Natural killer cell (primary cell): ENCODE data around the gene BORCS8. TPM values are rescaled to one million over a fixed set of nuclear protein-coding genes. Genes with fewer than 3 reads are reported as not detected.

Source experiments
- ATAC-seq, 3 donors: fragments of 150-1000 bp in 2 of 3; fragments of 200-7000 bp in 1 of 3; cut with Tn5 transposase; 1 replicate in 1 of 3; 2 replicates in 2 of 3; pipeline ENCODE4 v1.10.0; 2021; ENCODE audit warnings: mild to moderate bottlenecking in 2 of 3, moderate library complexity in 2 of 3
- DNase-seq, 2 donors: peaks; one replicate each; pipeline versions ENCODE4 v3.0.0 to v3.0.0-alpha.2; 2013 to 2021; ENCODE audit warnings: mixed read lengths in 1 of 2
- H3K27ac ChIP-seq: one replicate; pipeline ENCODE4 v1.5.1; 2013; ENCODE audit warnings: mild to moderate bottlenecking, low read length
- H3K27me3 ChIP-seq: one replicate; pipeline ENCODE4 v1.6.1; 2013; ENCODE audit warnings: low read length; ENCODE audit not compliant: control insufficient read depth, insufficient read depth
- H3K36me3 ChIP-seq: one replicate; pipeline ENCODE4 v1.6.1; 2013; ENCODE audit warnings: low read length; ENCODE audit not compliant: control insufficient read depth, insufficient read depth
- H3K4me1 ChIP-seq: one replicate; pipeline ENCODE4 v1.6.1; 2013; ENCODE audit warnings: low read length; ENCODE audit not compliant: control insufficient read depth, insufficient read depth
- H3K4me3 ChIP-seq: one replicate; pipeline ENCODE4 v1.5.1; 2013; ENCODE audit warnings: low read length
- H3K9me3 ChIP-seq: one replicate; pipeline ENCODE4 v1.6.1; 2013; ENCODE audit warnings: low read length; ENCODE audit not compliant: control insufficient read depth, insufficient read depth
- H3K27ac Mint-ChIP-seq, 2 donors: one replicate each; pipeline ENCODE4 v1.8.0; 2022; ENCODE audit warnings: mild to moderate bottlenecking in 2 of 2, mixed read lengths in 2 of 2, moderate library complexity in 1 of 2
- H3K27me3 Mint-ChIP-seq, 2 donors: one replicate each; pipeline ENCODE4 v1.8.0; 2022; ENCODE audit warnings: low read depth in 2 of 2, mixed read lengths in 2 of 2
- H3K36me3 Mint-ChIP-seq: one replicate; pipeline ENCODE4 v1.8.0; 2022; ENCODE audit warnings: mixed read lengths
- H3K4me1 Mint-ChIP-seq, 2 donors: one replicate each; pipeline ENCODE4 v1.8.0; 2022; ENCODE audit warnings: mixed read lengths in 2 of 2
- H3K4me3 Mint-ChIP-seq: one replicate; pipeline ENCODE4 v1.8.0; 2022; ENCODE audit warnings: mild to moderate bottlenecking, moderate library complexity, mixed read lengths
- H3K9me3 Mint-ChIP-seq, 2 donors: one replicate each; pipeline ENCODE4 v1.8.0; 2022; ENCODE audit warnings: mixed read lengths in 2 of 2
- WGBS: methylation state at CpG from one replicate; pipeline ENCODE4 v1.1.7; 2013; ENCODE audit warnings: missing lambda C conversion rate; ENCODE audit not compliant: insufficient coverage; 5-methylcytosine and 5-hydroxymethylcytosine counted together
- intact Hi-C: fragments of 100-400 bp; cut with micrococcal nuclease; formaldehyde crosslinking; loops from one replicate; pipeline ENCODE4 v1.14.2; 2022
- total RNA-seq, 4 donors: library from RNA; stranded (reverse); fragments of 120-200 nt in 1 of 4; gene quantifications; one replicate each; pipeline versions ENCODE4 v1.2.3 to v1.2.4, GENCODE V29; 2013 to 2022
- TF ChIP-seq, protein P1 (sequence below): fragments of 200-600 bp; IDR thresholded peaks from one replicate; pipeline ENCODE4 v1.8.0; 2022; ENCODE audit warnings: antibody characterized with exemption

Gene BORCS8
- total RNA-seq, 3 donors from 2014 or later (not counting 1 experiment from before 2014, with no cell fraction given): 28.2 to 42.4 (median 33.2) TPM

DNA sequence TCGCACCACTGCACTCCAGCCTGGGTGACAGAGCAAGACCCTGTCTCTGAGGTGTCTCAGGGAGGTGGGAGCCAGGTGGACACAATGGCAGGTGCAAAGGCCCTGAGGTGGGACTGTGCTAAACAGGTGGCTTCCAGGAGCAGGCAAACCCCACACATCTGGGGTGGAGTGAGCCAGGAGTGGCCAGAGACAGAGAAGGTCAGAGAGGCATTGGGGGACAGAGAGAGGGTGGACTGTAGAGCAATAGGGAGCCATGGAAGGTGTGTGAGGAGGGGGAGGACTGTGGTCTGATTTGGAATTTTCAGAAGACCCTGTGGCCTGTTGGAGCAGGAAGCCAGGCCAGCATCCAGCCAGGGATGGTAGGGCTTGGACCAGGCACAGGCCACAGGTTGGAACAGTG is 26.6 kb downstream of the BORCS8 start:
- intact Hi-C loops: no loop called here
- ATAC-seq: no peak

DNA sequence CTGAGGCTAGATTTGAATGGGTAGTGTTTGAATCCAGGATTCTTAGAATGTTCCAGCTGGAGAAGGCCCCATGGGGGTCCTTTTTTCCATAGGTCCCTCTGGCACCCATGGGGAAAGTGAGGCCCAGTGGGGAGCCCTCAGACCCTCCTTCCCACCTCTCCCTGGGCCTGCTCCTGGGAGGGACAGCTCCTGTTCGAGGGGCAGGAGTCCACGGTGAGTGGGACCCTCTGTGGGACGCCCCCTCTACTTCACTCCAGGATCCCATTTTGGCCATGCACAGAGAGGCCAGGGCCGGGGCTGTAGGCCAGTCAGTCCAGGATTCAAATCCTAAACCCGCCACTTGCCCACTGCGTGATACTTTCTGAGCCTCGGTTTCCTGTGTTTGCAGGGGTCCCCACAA is 29.5 kb downstream of the BORCS8 start:
- no peaks in the 10 kb centered on the region for H3K27me3 ChIP-seq
- peaks cover 0 to 3% of the 10 kb centered on the region in 2 donors for H3K27me3 Mint-ChIP-seq
- intact Hi-C loops: no loop called here
- no peak overlapping the region for H3K27ac Mint-ChIP-seq
- TF ChIP-seq, protein P1, sequence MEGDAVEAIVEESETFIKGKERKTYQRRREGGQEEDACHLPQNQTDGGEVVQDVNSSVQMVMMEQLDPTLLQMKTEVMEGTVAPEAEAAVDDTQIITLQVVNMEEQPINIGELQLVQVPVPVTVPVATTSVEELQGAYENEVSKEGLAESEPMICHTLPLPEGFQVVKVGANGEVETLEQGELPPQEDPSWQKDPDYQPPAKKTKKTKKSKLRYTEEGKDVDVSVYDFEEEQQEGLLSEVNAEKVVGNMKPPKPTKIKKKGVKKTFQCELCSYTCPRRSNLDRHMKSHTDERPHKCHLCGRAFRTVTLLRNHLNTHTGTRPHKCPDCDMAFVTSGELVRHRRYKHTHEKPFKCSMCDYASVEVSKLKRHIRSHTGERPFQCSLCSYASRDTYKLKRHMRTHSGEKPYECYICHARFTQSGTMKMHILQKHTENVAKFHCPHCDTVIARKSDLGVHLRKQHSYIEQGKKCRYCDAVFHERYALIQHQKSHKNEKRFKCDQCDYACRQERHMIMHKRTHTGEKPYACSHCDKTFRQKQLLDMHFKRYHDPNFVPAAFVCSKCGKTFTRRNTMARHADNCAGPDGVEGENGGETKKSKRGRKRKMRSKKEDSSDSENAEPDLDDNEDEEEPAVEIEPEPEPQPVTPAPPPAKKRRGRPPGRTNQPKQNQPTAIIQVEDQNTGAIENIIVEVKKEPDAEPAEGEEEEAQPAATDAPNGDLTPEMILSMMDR: no peak
- H3K4me1 ChIP-seq: peaks cover 5% of the 10 kb centered on the region
- no peaks in the 10 kb centered on the region for H3K9me3 Mint-ChIP-seq
- no peaks in the 10 kb centered on the region for H3K9me3 ChIP-seq
- H3K36me3 Mint-ChIP-seq: no peaks in the 10 kb centered on the region
- H3K27ac ChIP-seq: no peak overlapping the region
- H3K4me3 ChIP-seq: no peak overlapping the region
- no peak for ATAC-seq
- peaks cover 0 to 8% of the 10 kb centered on the region in 2 donors for H3K4me1 Mint-ChIP-seq
- H3K4me3 Mint-ChIP-seq: no peak overlapping the region
- DNase-seq: no peak
- no peaks in the 10 kb centered on the region for H3K36me3 ChIP-seq
- 89% methylated on average over 7 of the region's 7 CpGs for WGBS

More for the DNA sequence above, 26.6 kb downstream of the BORCS8 start:
- Histone ChIP-seq H3K9me3 (no peaks in the 10 kb centered on the region), H3K27me3 (no peaks in the 10 kb centered on the region), H3K36me3 (no peaks in the 10 kb centered on the region), H3K27ac (no peak overlapping the region), H3K4me3 (no peak overlapping the region), H3K4me1 (peaks cover 14% of the 10 kb centered on the region)
- no peak for DNase-seq
- H3K36me3 Mint-ChIP-seq: no peaks in the 10 kb centered on the region
- no peak overlapping the region for H3K27ac Mint-ChIP-seq
- peaks cover 10 to 18% of the 10 kb centered on the region in 2 donors for H3K4me1 Mint-ChIP-seq
- H3K9me3 Mint-ChIP-seq: no peaks in the 10 kb centered on the region
- TF ChIP-seq, protein P1: no peak
- no peak overlapping the region for H3K4me3 Mint-ChIP-seq
- H3K27me3 Mint-ChIP-seq: peaks cover 0 to 6% of the 10 kb centered on the region in 2 donors
- 92% methylated on average over 1 of the region's 1 CpG for WGBS

DNA sequence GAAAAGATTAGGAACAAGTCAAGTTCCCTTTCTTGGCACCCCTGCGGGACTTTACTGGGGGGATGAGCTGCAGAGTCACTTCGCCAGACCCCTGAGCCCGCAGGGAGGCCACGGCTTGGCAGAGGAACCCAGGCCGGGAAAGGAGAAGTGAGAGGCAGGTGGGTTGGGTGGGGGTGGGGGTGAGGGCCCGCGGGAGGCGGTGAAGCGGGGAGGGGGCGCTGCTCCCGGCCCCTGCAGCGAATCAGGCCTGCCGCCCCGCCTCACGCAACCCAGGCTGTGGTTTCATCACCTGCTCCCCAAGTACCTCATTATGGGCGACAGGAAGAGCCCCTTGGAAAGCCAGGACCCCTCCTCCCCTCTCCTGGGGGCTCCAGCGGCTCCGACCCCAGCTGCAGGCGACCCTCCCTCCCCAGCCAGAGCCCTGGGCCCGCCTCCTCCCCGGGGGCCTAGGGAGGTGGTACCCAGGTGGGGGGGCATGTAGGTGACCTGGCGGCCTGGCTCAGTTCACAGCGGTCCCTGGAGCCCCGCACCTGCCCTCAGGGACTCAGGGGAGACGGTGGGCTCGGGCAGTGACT is 31.4 kb downstream of the BORCS8 start:
- H3K27me3 ChIP-seq: no peaks in the 10 kb centered on the region
- intact Hi-C loops: no loop called here
- peaks cover 5% of the 10 kb centered on the region for H3K4me1 ChIP-seq
- WGBS: 24% methylated on average over 18 of the region's 26 CpGs
- no peak overlapping the region for H3K4me3 Mint-ChIP-seq
- H3K4me3 ChIP-seq: no peak overlapping the region
- TF ChIP-seq, protein P1: no peak
- DNase-seq: no peak
- no peaks in the 10 kb centered on the region for H3K36me3 Mint-ChIP-seq
- peaks cover 0 to 3% of the 10 kb centered on the region in 2 donors for H3K27me3 Mint-ChIP-seq
- H3K27ac ChIP-seq: no peak overlapping the region
- ATAC-seq: no peak
- peaks cover 0 to 8% of the 10 kb centered on the region in 2 donors for H3K4me1 Mint-ChIP-seq
- H3K27ac Mint-ChIP-seq: no peak overlapping the region
- H3K9me3 Mint-ChIP-seq: no peaks in the 10 kb centered on the region
- H3K9me3 ChIP-seq: no peaks in the 10 kb centered on the region
- H3K36me3 ChIP-seq: peaks cover 5% of the 10 kb centered on the region

DNA sequence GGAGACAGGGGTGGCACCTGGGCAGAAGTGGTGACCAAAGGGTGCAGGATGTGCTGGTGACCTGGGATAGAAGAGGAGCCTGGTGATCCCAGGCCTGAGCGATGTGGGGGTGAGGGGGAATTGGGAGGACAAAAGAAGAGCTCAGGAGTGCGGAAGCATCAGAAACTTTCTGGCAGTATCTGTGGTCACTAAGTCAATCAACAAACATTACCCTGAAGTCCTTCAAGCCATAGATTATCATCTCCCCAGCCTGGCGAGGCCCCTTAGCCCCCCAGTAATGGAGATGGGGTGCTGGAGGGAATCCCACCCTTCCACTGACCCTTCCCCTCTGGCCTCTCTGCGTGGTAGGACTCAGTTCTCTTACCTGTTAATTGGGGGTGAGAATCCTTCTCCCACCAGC is 32.4 kb downstream of the BORCS8 start:
- Histone ChIP-seq H3K27me3 (no peaks in the 10 kb centered on the region), H3K36me3 (peaks cover 5% of the 10 kb centered on the region), H3K9me3 (no peaks in the 10 kb centered on the region), H3K27ac (no peak overlapping the region), H3K4me1 (peaks cover 5% of the 10 kb centered on the region), H3K4me3 (no peak overlapping the region)
- H3K4me1 Mint-ChIP-seq: peaks cover 0 to 8% of the 10 kb centered on the region in 2 donors
- intact Hi-C loops: no loop called here
- DNase-seq (no peak), ATAC-seq (no peak)
- peaks cover 0 to 3% of the 10 kb centered on the region in 2 donors for H3K27me3 Mint-ChIP-seq
- peaks cover 0 to 3% of the 10 kb centered on the region in 2 donors for H3K9me3 Mint-ChIP-seq
- no peaks in the 10 kb centered on the region for H3K36me3 Mint-ChIP-seq
- TF ChIP-seq, protein P1: no peak
- WGBS: 100% methylated on average over 1 of the region's 4 CpGs
- H3K27ac Mint-ChIP-seq: no peak overlapping the region
- no peak overlapping the region for H3K4me3 Mint-ChIP-seq
